Measurements from ENCODE around the gene AGAP1.

The AGAP1 gene

DNA sequence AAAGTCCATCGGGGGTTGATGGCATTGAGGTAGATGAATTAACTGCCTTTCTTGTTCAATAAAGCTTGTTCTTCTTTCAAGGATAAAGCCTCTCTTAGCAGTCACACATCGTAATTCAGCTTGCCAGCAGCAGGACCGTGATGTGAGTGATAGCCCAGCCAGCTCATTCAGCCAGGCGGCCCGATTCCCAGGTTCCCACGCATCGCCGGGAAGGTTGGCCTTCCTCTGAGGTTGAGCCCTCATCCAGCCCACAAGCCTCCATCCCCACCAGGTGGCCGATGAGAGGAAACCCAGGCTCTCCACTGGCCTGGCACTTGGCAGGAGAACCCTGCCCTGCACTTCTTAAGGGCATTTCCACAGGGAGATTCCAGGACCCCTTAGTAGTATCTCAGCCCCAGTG, 4.7 kb downstream of the AGAP1 start:
- peaks cover 69% of the 10 kb centered on the region for H3K27me3 Mint-ChIP-seq
- no peak overlapping the region for H3K4me3 Mint-ChIP-seq
- no peak overlapping the region for H3K27ac Mint-ChIP-seq
- peaks cover 8% of the 10 kb centered on the region for H3K4me1 Mint-ChIP-seq
- no peaks in the 10 kb centered on the region for H3K36me3 Mint-ChIP-seq (ENCODE audit: low read depth)
- no peak for DNase-seq
- ATAC-seq: no peak
- H3K9me3 Mint-ChIP-seq: no peaks in the 10 kb centered on the region

DNA sequence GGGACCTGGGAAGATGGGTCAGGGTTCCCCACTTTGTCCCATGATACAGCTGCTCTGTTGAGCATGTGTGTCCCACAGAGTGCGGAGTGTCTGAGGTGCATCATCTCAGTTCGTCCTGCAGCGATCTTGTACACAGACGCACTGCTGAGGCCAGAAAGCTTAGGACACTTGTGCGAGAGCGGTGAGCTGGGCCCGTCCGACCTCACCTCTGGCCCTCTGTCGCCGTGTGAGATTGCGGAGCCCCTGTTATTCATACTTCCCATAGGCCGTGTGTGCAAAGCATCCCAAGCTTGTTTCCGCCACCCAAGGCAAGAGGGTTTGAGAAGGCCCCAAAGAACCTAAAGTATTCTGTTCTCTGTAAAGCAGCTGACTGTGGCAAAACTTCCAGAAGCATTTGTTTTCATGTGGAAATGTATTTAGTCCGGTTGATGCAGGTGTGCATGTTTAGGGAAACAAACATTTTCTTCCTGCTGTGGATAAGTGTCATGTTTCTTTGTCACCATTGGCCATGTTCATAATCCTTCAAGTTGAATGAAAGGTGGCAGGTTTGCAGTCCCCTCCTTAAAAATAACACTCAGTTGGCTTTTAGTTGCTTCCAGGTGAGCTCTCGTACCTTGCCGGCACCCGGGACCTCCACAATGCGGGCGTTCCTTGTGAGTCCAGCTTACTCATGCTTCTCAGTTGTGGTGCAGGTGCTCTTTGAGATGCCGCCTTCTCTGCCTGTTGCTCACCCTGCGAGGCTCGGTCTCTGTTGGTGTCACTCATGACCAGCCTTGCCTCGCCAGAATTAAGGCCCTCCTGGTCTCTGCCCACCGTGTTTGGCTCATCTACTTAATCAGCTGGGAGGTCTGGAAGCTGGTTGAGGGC, 5.3 kb downstream of the AGAP1 start:
- peaks cover 72% of the 10 kb centered on the region for H3K27me3 Mint-ChIP-seq
- no peak overlapping the region for H3K4me3 Mint-ChIP-seq
- DNase-seq (no peak), ATAC-seq (no peak)
- no peak overlapping the region for H3K27ac Mint-ChIP-seq
- H3K36me3 Mint-ChIP-seq (ENCODE audit: low read depth): no peaks in the 10 kb centered on the region
- peaks cover 8% of the 10 kb centered on the region for H3K4me1 Mint-ChIP-seq
- H3K9me3 Mint-ChIP-seq: no peaks in the 10 kb centered on the region

DNA sequence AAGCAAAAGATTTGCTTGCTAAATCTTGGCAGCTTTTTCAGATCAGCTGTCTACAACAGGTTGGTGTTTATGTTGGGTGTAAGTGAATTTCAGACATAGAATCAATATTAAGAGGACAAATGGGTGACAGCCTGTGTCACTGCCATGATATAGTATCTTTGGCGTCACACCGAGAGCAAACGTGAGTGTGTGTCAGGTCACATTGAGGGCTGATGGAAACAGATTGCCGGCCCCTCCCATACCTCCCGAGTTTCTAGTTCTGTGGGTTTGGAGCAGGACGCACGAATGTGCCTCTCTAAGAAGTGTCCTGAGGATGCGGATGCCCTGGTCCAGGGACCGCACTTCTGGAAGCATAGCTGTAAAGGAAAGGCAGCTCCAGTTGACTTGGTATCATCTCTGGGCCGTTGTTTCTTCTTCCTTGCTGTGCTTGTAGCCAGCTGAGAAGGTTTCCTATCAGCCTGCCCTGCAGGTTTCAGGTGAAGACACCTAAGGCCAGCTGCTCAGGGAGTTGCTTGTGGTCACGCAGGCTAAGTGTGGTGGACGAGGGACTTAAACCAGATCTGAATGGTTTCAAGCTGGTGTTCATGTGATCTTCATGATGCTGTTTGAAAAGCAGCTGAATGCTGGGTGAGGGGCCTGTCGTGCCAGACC, 6.4 kb downstream of the AGAP1 start:
- Mint-ChIP-seq H3K27ac (no peak overlapping the region), H3K36me3 (ENCODE audit: low read depth) (no peaks in the 10 kb centered on the region), H3K4me1 (peaks cover 8% of the 10 kb centered on the region), H3K27me3 (peaks cover 72% of the 10 kb centered on the region), H3K4me3 (no peak overlapping the region), H3K9me3 (no peaks in the 10 kb centered on the region)
- DNase-seq (no peak), ATAC-seq (no peak)

DNA sequence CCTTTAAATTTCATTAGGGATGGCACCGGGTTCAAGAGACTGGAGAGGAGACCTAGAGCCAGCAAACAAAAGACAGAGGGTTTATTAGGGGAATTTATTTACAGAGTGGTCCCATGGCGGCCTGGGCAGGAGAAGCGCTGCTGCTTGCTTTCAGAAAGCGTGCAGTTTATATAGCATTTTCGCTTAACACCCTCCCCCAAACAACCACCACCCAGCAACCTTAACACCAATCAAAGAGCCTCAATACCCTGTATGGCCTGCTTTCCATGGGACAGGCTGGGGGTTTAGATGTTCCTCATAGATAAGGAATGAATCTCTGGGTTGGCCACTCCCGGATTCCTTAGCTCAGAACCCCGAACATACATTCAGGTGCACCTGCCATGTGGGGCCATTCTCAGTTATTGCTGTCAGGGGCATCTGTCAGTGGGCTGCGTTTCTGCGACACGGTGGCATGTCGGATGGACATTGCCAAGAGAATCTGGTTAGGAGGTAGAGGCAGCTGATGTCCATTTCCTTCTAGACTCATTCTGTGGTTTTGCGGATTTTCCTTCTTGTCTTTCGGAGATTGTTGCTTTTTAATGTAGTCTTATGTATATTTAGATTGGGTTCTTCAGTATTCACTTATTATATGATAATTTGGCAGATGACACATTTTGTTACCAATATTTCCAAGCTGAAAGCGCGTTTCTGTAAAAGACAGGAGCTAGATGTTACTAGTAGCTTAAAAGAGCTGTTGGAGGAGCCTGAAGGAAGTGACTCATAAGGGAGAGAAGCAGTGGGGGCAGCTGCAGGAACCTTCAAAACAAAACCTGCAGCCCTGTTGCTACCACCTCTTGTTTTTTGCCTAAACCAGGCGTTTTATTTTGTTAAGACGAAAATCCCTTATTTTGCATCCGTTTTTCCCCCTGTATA, 7.2 kb downstream of the AGAP1 start:
- no peak overlapping the region for H3K4me3 Mint-ChIP-seq
- H3K36me3 Mint-ChIP-seq (ENCODE audit: low read depth): no peaks in the 10 kb centered on the region
- H3K9me3 Mint-ChIP-seq: no peaks in the 10 kb centered on the region
- peaks cover 68% of the 10 kb centered on the region for H3K27me3 Mint-ChIP-seq
- no peak overlapping the region for H3K27ac Mint-ChIP-seq
- H3K4me1 Mint-ChIP-seq: peaks cover 8% of the 10 kb centered on the region
- DNase-seq (no peak), ATAC-seq (peak; percentile 62)

DNA sequence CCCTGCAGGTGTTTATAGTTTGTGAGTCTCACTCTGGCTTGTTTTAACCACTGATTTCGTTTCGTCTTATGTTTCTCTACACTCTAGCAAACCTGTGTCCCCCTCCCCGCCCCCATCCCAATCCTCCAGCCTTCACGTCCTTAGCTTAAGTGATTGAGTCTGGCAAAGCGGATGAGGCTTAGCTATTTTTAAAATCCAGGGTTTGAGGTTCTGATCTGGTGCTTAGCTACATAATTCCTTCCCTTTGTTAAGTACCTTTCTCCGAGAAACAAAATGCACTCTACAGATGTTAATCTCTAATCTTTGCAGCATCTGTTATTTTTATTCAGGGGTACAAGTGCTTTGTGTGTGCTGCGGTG, 7.8 kb downstream of the AGAP1 start:
- Mint-ChIP-seq H3K4me3 (no peak overlapping the region), H3K36me3 (ENCODE audit: low read depth) (no peaks in the 10 kb centered on the region), H3K4me1 (peaks cover 8% of the 10 kb centered on the region), H3K9me3 (no peaks in the 10 kb centered on the region), H3K27me3 (peaks cover 62% of the 10 kb centered on the region), H3K27ac (no peak overlapping the region)
- no peak for ATAC-seq
- DNase-seq: no peak

DNA sequence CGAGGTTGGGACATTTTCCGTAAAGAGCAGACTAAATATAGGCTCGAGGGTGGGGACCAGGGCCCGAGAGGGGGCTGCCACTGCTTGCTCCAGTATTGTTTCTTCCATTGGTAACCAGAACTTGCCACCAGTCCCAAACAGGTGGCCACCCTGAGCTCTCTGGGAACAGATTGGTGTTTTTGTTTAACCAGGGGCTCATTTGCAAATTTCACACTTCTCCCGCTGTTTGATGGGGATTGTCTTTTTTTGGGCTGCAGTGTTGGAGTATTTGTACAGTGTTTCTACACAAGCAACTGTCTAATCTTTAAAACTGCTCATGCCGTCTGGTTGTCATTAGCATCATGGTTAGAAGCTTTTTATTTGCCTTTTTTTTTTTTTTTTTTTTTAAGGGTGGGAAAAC, 8.5 kb downstream of the AGAP1 start:
- no peaks in the 10 kb centered on the region for H3K9me3 Mint-ChIP-seq
- no peak for DNase-seq
- H3K4me1 Mint-ChIP-seq: peaks cover 8% of the 10 kb centered on the region
- no peak for ATAC-seq
- H3K4me3 Mint-ChIP-seq: no peak overlapping the region
- H3K27me3 Mint-ChIP-seq: peaks cover 57% of the 10 kb centered on the region
- no peak overlapping the region for H3K27ac Mint-ChIP-seq
- no peaks in the 10 kb centered on the region for H3K36me3 Mint-ChIP-seq (ENCODE audit: low read depth)

DNA sequence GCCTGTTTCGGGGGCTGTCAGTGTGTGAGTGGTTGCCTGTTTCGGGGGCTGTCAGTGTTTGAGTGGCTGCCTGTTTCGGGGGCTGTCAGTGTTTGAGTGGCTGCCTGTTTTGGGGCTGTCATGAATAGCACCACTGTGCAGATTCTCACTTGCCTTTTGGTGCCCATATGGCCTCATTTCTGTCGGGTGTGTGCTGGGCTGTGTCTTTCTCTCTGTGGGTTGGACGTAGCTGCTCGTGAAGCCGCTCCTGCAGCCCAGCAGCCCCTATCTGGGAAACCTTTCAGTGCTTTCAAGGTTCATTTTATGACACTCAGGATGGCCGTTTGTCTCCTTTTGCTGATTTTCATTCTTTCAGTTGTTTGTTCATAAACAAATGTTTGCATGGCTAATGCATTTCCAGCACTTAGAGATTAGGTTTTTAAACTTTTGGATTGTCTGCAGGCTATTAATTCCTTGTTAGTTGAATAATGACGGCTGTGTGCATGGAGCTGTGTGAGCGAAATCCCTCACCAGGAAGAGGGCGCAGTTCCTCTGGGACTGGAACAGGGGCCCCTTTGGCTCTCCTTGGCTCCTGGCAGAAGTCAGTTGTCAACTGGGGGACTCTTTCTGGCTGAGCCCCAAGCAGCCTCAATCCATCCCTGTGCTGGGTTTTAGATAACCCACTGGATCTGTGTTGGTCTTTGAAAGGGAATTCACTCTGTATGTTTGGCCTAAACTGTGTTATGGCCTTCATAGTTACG, 10.8 kb downstream of the AGAP1 start:
- ATAC-seq: no peak
- DNase-seq: no peak
- Mint-ChIP-seq H3K27ac (no peak overlapping the region), H3K4me1 (peaks cover 8% of the 10 kb centered on the region), H3K27me3 (peaks cover 47% of the 10 kb centered on the region), H3K9me3 (no peaks in the 10 kb centered on the region), H3K36me3 (ENCODE audit: low read depth) (no peaks in the 10 kb centered on the region), H3K4me3 (no peak overlapping the region)

DNA sequence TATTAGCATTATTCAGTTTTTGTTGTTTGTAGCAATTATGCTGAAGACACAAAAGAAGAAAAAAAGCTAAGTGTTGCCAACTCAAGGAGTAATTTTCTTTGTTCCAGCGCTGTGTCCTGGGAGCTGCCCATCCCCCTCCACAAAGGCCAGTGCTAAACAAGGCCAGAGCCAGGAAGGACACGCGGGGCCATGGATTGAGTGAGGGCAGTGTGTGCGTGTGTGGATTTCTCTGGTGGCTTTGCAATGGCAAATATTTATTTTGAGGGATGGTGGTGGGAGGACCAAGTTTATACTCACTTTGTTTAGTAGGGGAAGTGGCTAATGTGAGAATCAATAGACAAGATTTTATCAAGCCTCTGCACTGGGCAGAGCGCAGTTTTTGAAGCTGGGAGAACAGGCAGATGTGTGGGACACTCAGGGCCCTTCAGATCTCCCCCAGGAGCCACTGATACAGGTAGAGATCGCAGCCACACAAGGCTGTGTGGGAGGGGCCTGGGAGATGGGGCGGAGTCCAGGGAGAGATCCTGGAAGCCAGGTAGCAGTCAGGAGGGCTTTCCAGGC, 11.4 kb downstream of the AGAP1 start:
- Mint-ChIP-seq H3K36me3 (ENCODE audit: low read depth) (no peaks in the 10 kb centered on the region), H3K27ac (no peak overlapping the region), H3K4me1 (peaks cover 8% of the 10 kb centered on the region), H3K4me3 (no peak overlapping the region), H3K9me3 (no peaks in the 10 kb centered on the region), H3K27me3 (peaks cover 43% of the 10 kb centered on the region)
- no peak for DNase-seq
- ATAC-seq: no peak

DNA sequence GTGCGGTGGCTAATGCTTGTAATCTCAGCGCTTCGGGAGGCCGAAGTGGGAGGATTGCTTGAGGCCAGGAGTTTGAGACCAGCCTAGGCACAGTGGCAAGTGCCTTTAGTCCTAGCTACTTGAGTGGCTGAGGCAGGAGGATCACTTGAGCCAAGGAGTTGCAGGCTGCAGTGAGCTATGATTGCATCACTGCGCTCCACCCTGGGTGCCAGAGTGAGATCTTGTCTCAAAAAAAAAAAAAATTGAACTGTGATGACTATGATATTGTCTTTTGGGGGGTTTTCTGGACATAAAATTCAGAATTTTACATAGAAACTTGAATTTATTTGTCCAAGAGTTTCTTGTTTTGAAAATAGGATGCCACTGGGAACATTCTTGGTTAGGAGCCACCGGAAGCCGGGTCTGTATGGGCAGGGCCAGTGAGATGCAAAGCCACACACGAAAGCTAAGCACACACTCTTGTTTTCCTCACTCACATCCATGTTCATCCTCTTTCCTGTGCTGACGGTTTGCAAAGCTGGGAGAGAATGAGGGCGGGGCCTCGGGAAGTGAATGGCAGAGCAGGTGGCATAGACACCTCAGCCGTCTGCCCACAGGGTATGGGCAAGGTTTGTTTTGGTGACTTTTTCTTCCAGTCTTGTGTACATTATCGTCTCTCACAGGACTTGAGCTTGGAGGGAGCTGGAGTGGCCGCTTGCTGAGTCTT, 12.6 kb downstream of the AGAP1 start:
- Mint-ChIP-seq H3K4me3 (no peak overlapping the region), H3K4me1 (peaks cover 4% of the 10 kb centered on the region), H3K27me3 (peaks cover 39% of the 10 kb centered on the region), H3K36me3 (ENCODE audit: low read depth) (no peaks in the 10 kb centered on the region), H3K27ac (no peak overlapping the region), H3K9me3 (no peaks in the 10 kb centered on the region)
- ATAC-seq (no peak), DNase-seq (no peak)

DNA sequence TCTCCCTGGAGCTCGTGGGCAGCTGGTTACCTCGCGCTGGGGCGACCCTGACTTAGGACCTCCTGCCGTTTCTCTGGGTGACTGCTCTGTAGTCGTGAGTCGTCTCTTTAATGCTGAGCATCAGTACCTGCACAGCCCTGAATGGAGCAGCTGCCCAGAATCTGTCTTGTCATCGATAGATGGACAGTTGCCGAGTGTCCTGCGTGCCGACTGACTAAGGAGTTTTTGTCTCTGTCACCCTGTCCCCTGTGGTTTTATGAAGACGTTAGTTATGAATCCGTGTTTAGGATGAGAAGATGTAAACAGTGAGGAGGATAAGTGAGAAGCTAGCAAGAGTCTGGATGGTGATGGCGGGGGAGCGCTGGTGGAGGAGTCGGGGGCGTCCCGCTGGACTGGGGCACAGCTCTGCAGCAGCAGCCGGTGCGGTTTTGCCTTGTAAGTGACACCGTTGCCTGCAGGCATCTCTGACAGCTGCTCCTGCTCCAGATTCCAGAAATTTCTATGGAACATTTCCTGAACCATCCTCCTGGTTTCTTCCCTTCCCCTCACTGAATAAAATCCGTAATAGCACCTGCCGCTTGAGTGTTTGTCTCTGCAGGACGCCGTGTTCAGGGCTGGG, 13.3 kb downstream of the AGAP1 start:
- DNase-seq (no peak), ATAC-seq (no peak)
- H3K27ac Mint-ChIP-seq: no peak overlapping the region
- no peaks in the 10 kb centered on the region for H3K36me3 Mint-ChIP-seq (ENCODE audit: low read depth)
- H3K9me3 Mint-ChIP-seq: no peaks in the 10 kb centered on the region
- no peaks in the 10 kb centered on the region for H3K4me1 Mint-ChIP-seq
- peaks cover 35% of the 10 kb centered on the region for H3K27me3 Mint-ChIP-seq
- no peak overlapping the region for H3K4me3 Mint-ChIP-seq

DNA sequence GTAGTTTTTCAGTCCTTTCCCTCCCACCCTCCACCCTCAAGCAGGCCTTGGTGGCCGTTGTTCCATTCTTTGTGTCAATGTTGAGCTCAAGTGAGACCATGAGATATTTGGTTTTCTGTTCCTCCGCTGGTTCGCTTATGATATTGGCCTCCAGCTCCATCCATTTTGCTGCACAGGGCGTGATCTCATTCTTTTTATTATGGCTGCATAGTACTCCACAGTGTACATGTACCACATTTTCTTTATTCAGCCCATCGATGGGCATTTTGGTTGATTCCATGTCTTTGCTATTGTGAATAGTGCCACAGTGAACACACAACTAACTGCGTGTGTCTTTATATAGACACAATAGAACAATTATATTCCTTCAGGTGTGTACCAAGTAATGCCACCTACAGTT, 14.1 kb downstream of the AGAP1 start:
- no peak overlapping the region for H3K4me3 Mint-ChIP-seq

DNA sequence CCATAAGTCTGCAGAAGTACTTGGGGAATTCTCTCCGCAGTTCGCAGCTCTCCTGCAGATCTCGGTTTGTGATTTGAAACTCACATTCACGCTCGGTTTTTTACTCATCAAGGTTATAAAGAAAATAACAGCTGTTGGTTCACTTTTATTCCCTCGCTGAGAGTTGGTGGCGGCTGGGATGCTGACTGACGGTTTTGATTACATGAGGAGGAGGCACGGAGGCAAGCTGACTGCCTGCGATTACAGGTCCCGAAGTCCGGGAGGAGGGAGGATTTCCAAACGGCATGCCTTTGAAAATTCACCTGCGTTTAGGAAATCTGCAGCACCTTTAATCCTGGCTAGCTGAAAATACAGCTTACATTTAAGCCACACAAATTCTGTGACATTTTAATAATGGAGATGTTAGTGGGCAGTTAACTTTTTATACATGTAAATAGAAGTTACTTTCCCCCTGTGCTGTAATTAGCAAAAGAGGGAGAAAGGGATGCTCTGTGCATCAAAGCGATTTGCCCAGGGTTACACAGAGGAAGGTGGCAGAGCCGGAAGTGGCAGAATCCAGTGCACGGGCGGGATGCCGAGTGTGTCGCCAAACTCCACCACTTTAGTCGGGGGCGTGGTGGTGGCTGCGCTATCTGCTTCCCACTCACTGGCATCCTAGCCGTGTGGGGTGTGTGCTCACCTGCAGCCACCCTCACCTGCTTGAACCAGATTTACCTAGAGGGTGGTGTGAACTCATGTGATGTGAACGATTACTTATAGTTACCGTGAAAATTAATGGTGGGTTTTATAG, 14.7 kb downstream of the AGAP1 start:
- Mint-ChIP-seq H3K9me3 (no peaks in the 10 kb centered on the region), H3K4me3 (no peak overlapping the region), H3K27ac (no peak overlapping the region), H3K36me3 (ENCODE audit: low read depth) (no peaks in the 10 kb centered on the region), H3K4me1 (no peaks in the 10 kb centered on the region), H3K27me3 (peaks cover 20% of the 10 kb centered on the region)
- ATAC-seq (no peak), DNase-seq (no peak)

More for the DNA sequence above, 14.1 kb downstream of the AGAP1 start:
- H3K27ac Mint-ChIP-seq: no peak overlapping the region
- DNase-seq: no peak
- H3K27me3 Mint-ChIP-seq: peaks cover 27% of the 10 kb centered on the region
- H3K36me3 Mint-ChIP-seq (ENCODE audit: low read depth): no peaks in the 10 kb centered on the region
- no peak for ATAC-seq
- H3K9me3 Mint-ChIP-seq: no peaks in the 10 kb centered on the region
- no peaks in the 10 kb centered on the region for H3K4me1 Mint-ChIP-seq
